ENCODE data around the gene LOXL3.

DNA sequence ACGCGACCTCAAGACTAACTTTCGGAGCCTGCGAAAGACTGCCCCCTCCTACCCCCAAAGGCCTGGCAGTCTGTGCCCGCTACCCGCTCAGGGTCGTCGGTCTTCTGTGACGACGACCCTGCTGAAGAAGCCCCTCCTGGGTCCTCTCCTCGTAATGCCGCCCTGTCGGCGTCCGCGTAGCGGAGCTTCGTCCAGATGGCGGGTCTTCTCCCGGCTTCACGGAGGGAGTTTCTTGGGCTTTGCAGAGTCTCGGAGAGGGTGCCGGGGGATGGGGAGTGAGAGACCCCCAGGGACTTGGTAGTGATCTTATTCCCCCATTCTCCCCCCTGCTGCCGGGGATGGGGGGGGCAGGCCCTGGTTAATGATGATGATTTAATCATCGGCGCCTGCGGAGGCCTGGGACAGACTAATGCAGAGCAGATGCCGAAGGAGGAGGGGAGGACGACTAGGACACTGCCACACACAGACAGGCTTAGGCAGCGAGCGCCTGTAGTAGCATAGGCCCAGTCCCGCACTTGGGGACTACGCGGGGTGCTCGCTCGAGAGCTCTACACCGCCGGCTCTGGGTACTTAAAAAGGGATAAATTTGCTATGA is 45.7 kb downstream of the LOXL3 start:
- TF ChIP-seq, protein P1, sequence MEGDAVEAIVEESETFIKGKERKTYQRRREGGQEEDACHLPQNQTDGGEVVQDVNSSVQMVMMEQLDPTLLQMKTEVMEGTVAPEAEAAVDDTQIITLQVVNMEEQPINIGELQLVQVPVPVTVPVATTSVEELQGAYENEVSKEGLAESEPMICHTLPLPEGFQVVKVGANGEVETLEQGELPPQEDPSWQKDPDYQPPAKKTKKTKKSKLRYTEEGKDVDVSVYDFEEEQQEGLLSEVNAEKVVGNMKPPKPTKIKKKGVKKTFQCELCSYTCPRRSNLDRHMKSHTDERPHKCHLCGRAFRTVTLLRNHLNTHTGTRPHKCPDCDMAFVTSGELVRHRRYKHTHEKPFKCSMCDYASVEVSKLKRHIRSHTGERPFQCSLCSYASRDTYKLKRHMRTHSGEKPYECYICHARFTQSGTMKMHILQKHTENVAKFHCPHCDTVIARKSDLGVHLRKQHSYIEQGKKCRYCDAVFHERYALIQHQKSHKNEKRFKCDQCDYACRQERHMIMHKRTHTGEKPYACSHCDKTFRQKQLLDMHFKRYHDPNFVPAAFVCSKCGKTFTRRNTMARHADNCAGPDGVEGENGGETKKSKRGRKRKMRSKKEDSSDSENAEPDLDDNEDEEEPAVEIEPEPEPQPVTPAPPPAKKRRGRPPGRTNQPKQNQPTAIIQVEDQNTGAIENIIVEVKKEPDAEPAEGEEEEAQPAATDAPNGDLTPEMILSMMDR (optimal IDR thresholded peaks at IDR 0.05 in 1 of 3, IDR thresholded peaks at IDR 0.05 in 1 of 3, conservative IDR thresholded peaks at IDR 0.05 in 1 of 3; ENCODE audit: extremely low read depth in 1 of 3, insufficient read depth in 2 of 3, low read length in 3 of 3): no peak
- no peak for TF ChIP-seq EZH2 (IDR thresholded peaks at IDR 0.05; ENCODE audit: low read length)

All from keratinocyte (primary cell).